Measurements from ENCODE around the gene KRTAP4-3.

DNA sequence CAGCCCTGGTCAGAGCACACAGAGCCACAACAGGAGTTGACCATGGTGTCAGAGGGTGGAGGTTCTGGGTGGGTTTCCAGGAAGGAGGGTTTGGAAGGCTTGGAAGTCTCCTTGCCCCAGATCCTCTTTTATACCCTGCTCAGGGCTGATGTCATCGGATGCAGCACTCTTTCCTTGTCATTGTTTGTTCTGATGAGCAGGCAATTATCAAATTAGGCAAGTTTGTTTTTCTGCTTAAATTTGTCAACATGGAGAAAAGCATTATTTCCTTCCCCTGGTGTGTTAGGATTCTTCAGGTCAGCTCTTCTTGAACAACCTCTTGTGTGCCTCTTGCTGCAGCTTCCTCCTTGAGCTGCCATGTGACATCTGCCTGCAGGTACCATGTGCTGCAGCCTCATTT, 7.4 kb downstream of the KRTAP4-3 start, which contains the start of gene KRTAP4-4:
- TF ChIP-seq, protein P1, sequence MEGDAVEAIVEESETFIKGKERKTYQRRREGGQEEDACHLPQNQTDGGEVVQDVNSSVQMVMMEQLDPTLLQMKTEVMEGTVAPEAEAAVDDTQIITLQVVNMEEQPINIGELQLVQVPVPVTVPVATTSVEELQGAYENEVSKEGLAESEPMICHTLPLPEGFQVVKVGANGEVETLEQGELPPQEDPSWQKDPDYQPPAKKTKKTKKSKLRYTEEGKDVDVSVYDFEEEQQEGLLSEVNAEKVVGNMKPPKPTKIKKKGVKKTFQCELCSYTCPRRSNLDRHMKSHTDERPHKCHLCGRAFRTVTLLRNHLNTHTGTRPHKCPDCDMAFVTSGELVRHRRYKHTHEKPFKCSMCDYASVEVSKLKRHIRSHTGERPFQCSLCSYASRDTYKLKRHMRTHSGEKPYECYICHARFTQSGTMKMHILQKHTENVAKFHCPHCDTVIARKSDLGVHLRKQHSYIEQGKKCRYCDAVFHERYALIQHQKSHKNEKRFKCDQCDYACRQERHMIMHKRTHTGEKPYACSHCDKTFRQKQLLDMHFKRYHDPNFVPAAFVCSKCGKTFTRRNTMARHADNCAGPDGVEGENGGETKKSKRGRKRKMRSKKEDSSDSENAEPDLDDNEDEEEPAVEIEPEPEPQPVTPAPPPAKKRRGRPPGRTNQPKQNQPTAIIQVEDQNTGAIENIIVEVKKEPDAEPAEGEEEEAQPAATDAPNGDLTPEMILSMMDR (IDR thresholded peaks at IDR 0.05) = no peak
- TF ChIP-seq POLR2A (IDR thresholded peaks at IDR 0.05) = no peak
